CD4-positive, CD25-positive, alpha-beta regulatory T cell (primary cell): ENCODE results near the gene PICALM. TPM values are rescaled to one million over a fixed set of nuclear protein-coding genes. Genes with fewer than 3 reads are reported as not detected.
A peak's percentile ranks its signal among the peaks of the same experiment; 100 is the strongest.

Source experiments
- ATAC-seq, 2 donors: fragments of 150-1000 bp; cut with Tn5 transposase; one replicate each; pipeline ENCODE4 v1.10.0; 2021; ENCODE audit warnings: low read depth in 2 of 2, moderate number of reproducible peaks in 2 of 2, moderate library complexity in 1 of 2
- DNase-seq, 3 donors: peaks; one replicate each; pipeline versions ENCODE4 v3.0.0 to v3.0.0-alpha.2; 2012 to 2022; ENCODE audit warnings: mixed read lengths in 1 of 3
- H3K27ac ChIP-seq: one replicate; pipeline ENCODE4 v1.7.0; 2013; ENCODE audit warnings: mild to moderate bottlenecking, low read length; ENCODE audit not compliant: insufficient read depth, poor library complexity, severe bottlenecking
- H3K27me3 ChIP-seq: one replicate; pipeline ENCODE4 v1.7.0; 2013; ENCODE audit warnings: low read length; ENCODE audit not compliant: control insufficient read depth, insufficient read depth
- H3K36me3 ChIP-seq: one replicate; pipeline ENCODE4 v1.7.0; 2013; ENCODE audit warnings: mild to moderate bottlenecking, low read length, moderate library complexity; ENCODE audit not compliant: control insufficient read depth, insufficient read depth
- H3K4me1 ChIP-seq: 2 replicates; pipeline ENCODE4 v1.7.0; 2013; ENCODE audit warnings: mild to moderate bottlenecking, low read length; ENCODE audit not compliant: insufficient read depth, control insufficient read depth, poor library complexity, severe bottlenecking
- H3K4me3 ChIP-seq: one replicate; pipeline ENCODE4 v1.7.0; 2013; ENCODE audit warnings: low read depth, mild to moderate bottlenecking, low read length, moderate library complexity
- H3K9me3 ChIP-seq, 2 experiments: 1 replicate in 1 of 2; 2 replicates in 1 of 2; pipeline ENCODE4 v1.7.0; 2013; ENCODE audit warnings: low read length in 2 of 2, mild to moderate bottlenecking in 1 of 2, moderate library complexity in 1 of 2; ENCODE audit not compliant: control insufficient read depth in 2 of 2
- H3K27ac Mint-ChIP-seq, 3 donors: one replicate each; pipeline ENCODE4 v1.8.0; 2020 to 2022; ENCODE audit warnings: mild to moderate bottlenecking in 3 of 3, mixed read lengths in 3 of 3, moderate library complexity in 2 of 3
- H3K27me3 Mint-ChIP-seq: one replicate; pipeline ENCODE4 v1.8.0; 2022; ENCODE audit warnings: mild to moderate bottlenecking, mixed read lengths
- H3K36me3 Mint-ChIP-seq: one replicate; pipeline ENCODE4 v1.8.0; 2020; ENCODE audit warnings: mixed read lengths
- H3K4me1 Mint-ChIP-seq, 4 donors: one replicate each; pipeline ENCODE4 v1.8.0; 2020 to 2022; ENCODE audit warnings: mixed read lengths in 4 of 4, mild to moderate bottlenecking in 1 of 4
- H3K4me3 Mint-ChIP-seq, 4 donors: one replicate each; pipeline ENCODE4 v1.8.0; 2020 to 2022; ENCODE audit warnings: mild to moderate bottlenecking in 4 of 4, mixed read lengths in 4 of 4, moderate library complexity in 3 of 4
- H3K9me3 Mint-ChIP-seq, 7 donors: one replicate each; pipeline ENCODE4 v1.8.0; 2020 to 2022; ENCODE audit warnings: mixed read lengths in 7 of 7, mild to moderate bottlenecking in 3 of 7, moderate library complexity in 2 of 7
- polyA plus RNA-seq, 4 donors: library from polyadenylated mRNA; unstranded; fragments of 300-500 nt; fragmentation: Illumina TruSeq; gene quantifications; one replicate each; pipeline ENCODE4 v1.2.3, GENCODE V29; 2021
- total RNA-seq: library from RNA; stranded (reverse); gene quantifications from one replicate; pipeline ENCODE4 v1.2.3, GENCODE V29; 2022

PICALM gene
- total and polyA plus RNA-seq, 5 donors from 2014 or later: 19.9 to 194 (median 23.8) TPM

DNA sequence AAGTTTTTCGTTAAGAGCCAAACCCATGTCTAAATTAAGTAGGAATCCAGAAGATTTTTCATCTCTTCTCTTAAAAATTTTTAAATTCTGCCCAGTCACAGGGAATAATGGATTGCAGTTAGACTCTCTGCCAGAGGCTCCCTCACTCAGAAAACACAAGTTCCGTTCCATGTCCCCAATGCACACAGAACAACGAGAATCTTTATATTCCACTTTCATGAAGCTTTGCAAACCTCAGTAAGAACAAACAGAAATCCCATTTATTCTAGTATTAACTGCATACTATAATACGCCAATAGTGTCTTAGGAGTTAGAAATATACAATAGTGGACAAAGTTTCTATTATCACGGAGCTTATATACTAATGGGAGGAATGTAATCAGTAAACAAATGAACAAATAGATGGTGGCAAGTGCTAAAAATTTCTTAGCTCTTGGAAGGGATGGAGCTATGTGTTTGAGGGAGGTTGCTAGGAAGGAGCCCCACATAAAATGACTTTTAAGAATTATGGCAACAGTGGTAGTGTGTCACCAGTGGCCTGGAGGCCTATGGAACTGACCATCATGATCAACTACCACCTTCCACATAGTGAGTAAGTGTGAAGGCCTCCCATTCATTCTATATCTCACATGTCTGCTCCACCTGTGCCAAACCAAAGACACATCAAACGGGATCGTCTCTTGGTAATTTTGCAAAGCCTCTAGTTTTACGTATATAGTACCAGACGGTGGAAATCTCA is 24.9 kb downstream of the PICALM start:
- peak overlapping the region; percentile 11 to 72 (median 63) for H3K27ac Mint-ChIP-seq
- peak overlapping the region in 2 of 4 donors; percentile 37 to 52 for H3K4me3 Mint-ChIP-seq
- no peaks in the 10 kb centered on the region for H3K9me3 Mint-ChIP-seq
- no peaks in the 10 kb centered on the region for H3K27me3 Mint-ChIP-seq
- no peak for DNase-seq
- Histone ChIP-seq H3K36me3 (peaks cover 3% of the 10 kb centered on the region), H3K9me3 (no peaks in the 10 kb centered on the region), H3K4me1 (peaks cover 71% of the 10 kb centered on the region), H3K27ac (peak overlapping the region; percentile 63), H3K4me3 (peak overlapping the region; percentile 53), H3K27me3 (no peaks in the 10 kb centered on the region)
- no peak for ATAC-seq
- H3K36me3 Mint-ChIP-seq: peaks cover 4% of the 10 kb centered on the region
- peaks cover 47 to 87% (median 72%) of the 10 kb centered on the region in 4 donors for H3K4me1 Mint-ChIP-seq

DNA sequence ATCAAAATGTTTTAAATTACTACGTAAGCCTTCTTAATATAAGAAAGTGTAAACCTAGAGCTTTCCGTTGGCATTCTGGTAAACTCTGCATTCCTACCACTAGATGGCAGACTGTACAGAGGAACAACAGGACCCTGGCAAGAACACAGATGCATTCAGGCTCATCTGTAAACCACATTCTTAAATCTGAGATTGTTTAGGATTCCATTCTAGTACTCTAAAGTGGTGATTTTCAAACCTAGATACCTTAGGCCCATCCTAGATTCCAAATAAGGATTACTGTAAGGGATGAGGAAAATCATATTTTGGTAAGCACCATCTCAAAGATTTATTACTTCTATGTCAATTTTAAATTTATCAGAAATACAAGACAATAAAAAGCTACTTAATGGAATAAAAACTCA is 26.9 kb downstream of the PICALM start:
- peaks cover 4% of the 10 kb centered on the region for H3K36me3 Mint-ChIP-seq
- Histone ChIP-seq H3K4me3 (peak overlapping the region; percentile 63), H3K27ac (peak overlapping the region; percentile 63), H3K27me3 (no peaks in the 10 kb centered on the region), H3K9me3 (no peaks in the 10 kb centered on the region), H3K36me3 (peaks cover 3% of the 10 kb centered on the region), H3K4me1 (peaks cover 52% of the 10 kb centered on the region)
- H3K4me1 Mint-ChIP-seq: peaks cover 44 to 72% (median 60%) of the 10 kb centered on the region in 4 donors
- DNase-seq: peak; percentile 42 to 89 (median 79)
- peak overlapping the region in 2 of 4 donors; percentile 6 to 13 for H3K4me3 Mint-ChIP-seq
- H3K9me3 Mint-ChIP-seq: no peaks in the 10 kb centered on the region
- peak; percentile 91 to 92 for ATAC-seq
- H3K27ac Mint-ChIP-seq: peak overlapping the region in 2 of 3 donors; percentile 38 to 62
- H3K27me3 Mint-ChIP-seq: no peaks in the 10 kb centered on the region

DNA sequence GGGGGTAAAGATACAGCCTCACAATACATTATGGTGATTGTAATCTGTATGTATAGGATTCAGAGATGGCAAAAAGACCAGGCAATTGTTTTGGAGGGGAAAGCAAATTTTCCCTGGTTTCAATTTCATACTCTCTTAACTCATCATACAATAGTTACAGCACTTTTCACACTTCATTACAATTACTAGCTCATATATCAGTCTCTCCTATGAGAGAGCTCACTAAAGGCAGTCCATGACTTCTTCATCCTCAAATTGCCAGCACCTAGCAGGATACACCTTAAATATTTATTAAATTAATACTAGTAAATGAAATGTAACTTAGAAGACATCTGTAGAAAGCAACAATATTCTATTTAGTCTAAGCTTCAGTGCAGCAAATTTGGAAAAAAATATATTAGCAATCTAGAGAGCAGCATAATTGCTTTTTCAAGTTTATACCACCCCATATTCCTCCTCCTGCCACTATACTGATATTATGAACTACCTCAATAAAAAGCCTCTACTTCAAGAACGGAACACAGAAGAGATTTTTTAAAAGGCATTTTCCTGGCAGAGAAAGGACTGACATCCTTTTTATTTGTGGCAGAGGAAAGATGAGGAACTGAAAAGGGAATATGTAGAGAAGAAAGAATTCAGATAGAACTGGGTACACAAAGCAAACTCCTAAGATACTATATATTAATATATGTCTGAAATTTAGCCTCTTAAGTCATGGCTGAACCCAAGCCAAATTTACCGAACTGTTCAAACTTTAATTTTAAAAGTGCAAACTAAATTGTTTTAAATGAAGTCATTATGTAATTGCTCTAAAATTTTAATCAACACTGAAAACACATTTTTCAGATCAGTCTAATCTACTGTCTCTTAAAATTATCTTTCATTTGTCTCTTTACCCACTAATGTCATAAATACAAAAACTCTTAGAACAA is 27.7 kb downstream of the PICALM start:
- no peak for DNase-seq
- H3K27me3 ChIP-seq: no peaks in the 10 kb centered on the region
- H3K9me3 ChIP-seq: no peaks in the 10 kb centered on the region
- peak overlapping the region in 1 of 4 donors; percentile 19 for H3K4me3 Mint-ChIP-seq
- peak overlapping the region; percentile 63 for H3K4me3 ChIP-seq
- H3K36me3 Mint-ChIP-seq: peaks cover 7% of the 10 kb centered on the region
- peaks cover 44 to 69% (median 59%) of the 10 kb centered on the region in 4 donors for H3K4me1 Mint-ChIP-seq
- H3K9me3 Mint-ChIP-seq: no peaks in the 10 kb centered on the region
- no peaks in the 10 kb centered on the region for H3K27me3 Mint-ChIP-seq
- ATAC-seq: no peak
- H3K36me3 ChIP-seq: peaks cover 3% of the 10 kb centered on the region
- H3K27ac Mint-ChIP-seq: peak overlapping the region; percentile 60 to 95 (median 62)
- peaks cover 52% of the 10 kb centered on the region for H3K4me1 ChIP-seq
- H3K27ac ChIP-seq: peak overlapping the region; percentile 63

DNA sequence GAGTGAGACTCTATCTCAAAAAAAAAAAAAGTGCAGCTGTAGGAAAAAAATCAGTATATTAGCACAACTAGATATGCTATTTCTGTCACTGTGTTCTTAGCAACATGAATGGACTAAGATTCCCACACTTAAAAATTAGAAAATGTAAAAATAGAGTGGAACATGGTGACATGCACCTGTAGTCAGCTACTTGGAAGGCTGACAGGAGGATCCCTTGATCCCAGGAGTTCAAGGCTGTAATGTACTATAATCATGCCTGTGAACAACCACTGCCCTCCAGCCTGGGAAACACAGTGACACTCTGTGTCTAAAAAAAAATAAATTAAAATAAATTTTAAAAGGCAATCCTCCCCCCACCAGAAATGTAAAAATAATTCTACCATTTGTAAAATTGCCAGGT is 29.8 kb downstream of the PICALM start:
- H3K9me3 Mint-ChIP-seq: no peaks in the 10 kb centered on the region
- DNase-seq (no peak), ATAC-seq (no peak)
- no peak overlapping the region for H3K4me3 ChIP-seq
- peaks cover 39% of the 10 kb centered on the region for H3K4me1 ChIP-seq
- H3K36me3 ChIP-seq: peaks cover 3% of the 10 kb centered on the region
- H3K4me1 Mint-ChIP-seq: peaks cover 46 to 69% (median 58%) of the 10 kb centered on the region in 4 donors
- peaks cover 7% of the 10 kb centered on the region for H3K36me3 Mint-ChIP-seq
- H3K27me3 ChIP-seq: no peaks in the 10 kb centered on the region
- peak overlapping the region in 1 of 4 donors; percentile 6 for H3K4me3 Mint-ChIP-seq
- H3K27me3 Mint-ChIP-seq: no peaks in the 10 kb centered on the region
- H3K9me3 ChIP-seq: no peaks in the 10 kb centered on the region
- peak overlapping the region in 1 of 3 donors; percentile 5 for H3K27ac Mint-ChIP-seq
- no peak overlapping the region for H3K27ac ChIP-seq

DNA sequence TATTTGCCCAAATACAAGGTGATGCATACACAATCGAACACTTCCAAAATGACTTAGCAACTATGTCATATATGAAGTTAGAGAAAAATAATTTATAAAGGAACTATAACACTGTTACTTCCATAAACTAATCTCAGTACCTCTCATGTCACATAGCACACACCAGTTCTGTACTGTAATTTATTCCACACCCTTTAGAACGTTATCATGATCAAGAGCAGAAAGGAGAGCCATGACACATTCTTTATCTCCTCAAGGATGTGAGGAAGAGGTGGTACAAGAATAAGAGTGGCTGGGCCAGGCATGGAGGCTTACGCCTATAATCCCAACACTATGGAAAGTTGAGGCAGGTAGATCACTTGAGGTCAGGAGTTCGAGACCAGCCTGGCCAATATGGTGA is 31.1 kb downstream of the PICALM start:
- no peak overlapping the region for H3K4me3 Mint-ChIP-seq
- peak overlapping the region in 2 of 3 donors; percentile 15 to 80 for H3K27ac Mint-ChIP-seq
- peaks cover 3% of the 10 kb centered on the region for H3K36me3 ChIP-seq
- no peaks in the 10 kb centered on the region for H3K9me3 Mint-ChIP-seq
- DNase-seq (no peak), ATAC-seq (no peak)
- H3K4me1 ChIP-seq: peaks cover 27% of the 10 kb centered on the region
- H3K27me3 ChIP-seq: no peaks in the 10 kb centered on the region
- no peaks in the 10 kb centered on the region for H3K9me3 ChIP-seq
- H3K4me3 ChIP-seq: no peak overlapping the region
- no peak overlapping the region for H3K27ac ChIP-seq
- peaks cover 7% of the 10 kb centered on the region for H3K36me3 Mint-ChIP-seq
- peaks cover 45 to 69% (median 57%) of the 10 kb centered on the region in 4 donors for H3K4me1 Mint-ChIP-seq
- no peaks in the 10 kb centered on the region for H3K27me3 Mint-ChIP-seq

DNA sequence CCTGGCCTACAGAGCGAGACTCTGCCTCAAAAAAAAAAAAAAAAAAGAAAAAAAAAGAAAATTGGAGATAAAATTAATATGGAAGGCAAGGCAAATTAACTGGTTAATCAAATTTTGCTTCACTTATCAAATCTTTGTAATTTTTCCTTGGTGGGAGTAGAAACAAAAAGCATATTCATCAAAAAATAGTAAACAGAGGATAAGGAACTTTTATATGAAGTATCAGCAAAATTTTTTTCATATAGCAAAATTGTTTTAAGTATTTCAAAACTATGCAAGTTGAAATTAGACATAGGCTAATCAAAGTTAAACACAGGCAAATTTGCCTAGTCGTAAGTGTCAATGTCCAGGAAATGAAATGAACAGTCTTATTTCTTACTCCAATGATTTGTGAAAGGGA is 33.0 kb downstream of the PICALM start:
- DNase-seq (no peak), ATAC-seq (no peak)
- H3K27me3 ChIP-seq: no peaks in the 10 kb centered on the region
- no peak overlapping the region for H3K4me3 ChIP-seq
- no peak overlapping the region for H3K27ac ChIP-seq
- H3K9me3 Mint-ChIP-seq: no peaks in the 10 kb centered on the region
- H3K4me1 ChIP-seq: peaks cover 14% of the 10 kb centered on the region
- no peaks in the 10 kb centered on the region for H3K9me3 ChIP-seq
- H3K4me3 Mint-ChIP-seq: peak overlapping the region in 1 of 4 donors; percentile 15
- H3K36me3 ChIP-seq: peaks cover 6% of the 10 kb centered on the region
- peaks cover 52 to 70% (median 56%) of the 10 kb centered on the region in 4 donors for H3K4me1 Mint-ChIP-seq
- peaks cover 15% of the 10 kb centered on the region for H3K36me3 Mint-ChIP-seq
- H3K27ac Mint-ChIP-seq: no peak overlapping the region
- H3K27me3 Mint-ChIP-seq: no peaks in the 10 kb centered on the region

DNA sequence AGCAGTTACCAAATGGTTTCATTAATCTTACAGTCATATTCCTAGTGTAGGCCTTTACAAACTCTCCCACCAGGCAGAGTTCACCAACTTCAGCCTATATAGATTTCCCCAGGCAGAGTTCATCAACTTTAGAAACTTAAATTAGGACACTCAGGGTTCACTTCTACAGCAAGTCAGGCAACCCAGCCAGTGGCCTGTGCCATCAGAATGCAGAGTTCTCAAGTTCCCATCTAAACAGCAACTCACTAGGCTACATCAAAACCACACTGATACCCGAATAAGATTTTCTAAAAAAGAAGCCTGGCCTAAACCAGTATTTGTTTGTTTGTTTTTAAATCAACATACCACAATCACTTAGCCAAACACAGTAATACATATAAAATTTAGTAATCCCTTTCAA is 33.7 kb downstream of the PICALM start:
- H3K4me3 ChIP-seq: no peak overlapping the region
- peaks cover 11% of the 10 kb centered on the region for H3K4me1 ChIP-seq
- peak overlapping the region in 2 of 4 donors; percentile 12 to 91 for H3K4me3 Mint-ChIP-seq
- no peak overlapping the region for H3K27ac ChIP-seq
- no peaks in the 10 kb centered on the region for H3K27me3 Mint-ChIP-seq
- no peak for ATAC-seq
- no peaks in the 10 kb centered on the region for H3K9me3 ChIP-seq
- peak overlapping the region in 1 of 3 donors; percentile 22 for H3K27ac Mint-ChIP-seq
- peaks cover 18% of the 10 kb centered on the region for H3K36me3 Mint-ChIP-seq
- H3K36me3 ChIP-seq: peaks cover 11% of the 10 kb centered on the region
- H3K9me3 Mint-ChIP-seq: no peaks in the 10 kb centered on the region
- no peaks in the 10 kb centered on the region for H3K27me3 ChIP-seq
- H3K4me1 Mint-ChIP-seq: peaks cover 52 to 72% (median 56%) of the 10 kb centered on the region in 4 donors
- no peak for DNase-seq
